GM18499 (cell line): Measurements from ENCODE around the gene NR3C2.

Experiments used
- ATAC-seq: cut with Tn5 transposase; IDR thresholded peaks from one replicate; pipeline ENCODE4 v1.9.1; 2021; ENCODE audit warnings: moderate number of reproducible peaks; ENCODE audit not compliant: insufficient read depth, unreplicated experiment

The NR3C2 gene

GRCh38 chr4:148061795-148062194, 380.4 kb downstream of the NR3C2 start:
- ATAC-seq, result no peak

GRCh38 chr4:148061141-148061481, 381.1 kb downstream of the NR3C2 start:
- ATAC-seq, result no peak

- no peak for ATAC-seq
Observed at GRCh38 chr4:148060264-148061140, 381.7 kb downstream of the NR3C2 start.

GRCh38 chr4:148059617-148060180, 382.5 kb downstream of the NR3C2 start:
- ATAC-seq, result no peak

GRCh38 chr4:148057984-148058859, 384.0 kb downstream of the NR3C2 start:
- no peak for ATAC-seq

GRCh38 chr4:148057516-148057915, 384.7 kb downstream of the NR3C2 start:
- peak; percentile 28 for ATAC-seq

GRCh38 chr4:148056879-148057278, 385.3 kb downstream of the NR3C2 start:
- peak; percentile 92 for ATAC-seq

- no peak for ATAC-seq
Observed at GRCh38 chr4:148055844-148056243, 386.4 kb downstream of the NR3C2 start.

GRCh38 chr4:148054275-148054674, 387.9 kb downstream of the NR3C2 start:
- ATAC-seq, result no peak

- ATAC-seq, result no peak
Observed at GRCh38 chr4:148053298-148054003, 388.8 kb downstream of the NR3C2 start.

GRCh38 chr4:148052448-148052847, 389.8 kb downstream of the NR3C2 start:
- no peak for ATAC-seq

- ATAC-seq, result no peak
Observed at GRCh38 chr4:148051403-148051802, 390.8 kb downstream of the NR3C2 start.

GRCh38 chr4:148048598-148048997, 393.6 kb downstream of the NR3C2 start:
- no peak for ATAC-seq

GRCh38 chr4:148044912-148045352, 397.3 kb downstream of the NR3C2 start:
- peak; percentile 96 for ATAC-seq

- no peak for ATAC-seq
Observed at GRCh38 chr4:148044089-148044911, 397.9 kb downstream of the NR3C2 start.

GRCh38 chr4:148041606-148042329, 400.4 kb downstream of the NR3C2 start:
- ATAC-seq, result no peak

- no peak for ATAC-seq
Observed at GRCh38 chr4:148034813-148035212, 407.4 kb downstream of the NR3C2 start.

- no peak for ATAC-seq
Observed at GRCh38 chr4:148030193-148030873, 411.9 kb downstream of the NR3C2 start.
